OCI-LY7 (cell line): ENCODE data around the gene CCDC66. TPM values are rescaled to one million over a fixed set of nuclear protein-coding genes. Genes with fewer than 3 reads are reported as not detected.
"Not testable (repeated sequence)": the region's sequence is repeated elsewhere in the genome, so short reads cannot be mapped to it uniquely, and the experiment has no call there.

Source experiments
- BruUV-seq: library from RNA; stranded (reverse); fragments of 400-500 nt; replicated peaks from 2 replicates; lab custom pipeline; 2021; lab: Mats Ljungman, UMichigan
- CTCF ChIA-PET: fragments of 300-600 bp; sonication (Branson Sonifier 250); formaldehyde crosslinking; loops from one replicate; lab custom pipeline; 2022; ENCODE audit warnings: antibody characterized with exemption; ENCODE audit not compliant: unreplicated experiment; lab: Charles Lee
- POLR2A ChIA-PET: fragments of 300-600 bp; sonication (Branson Sonifier 250); formaldehyde crosslinking; loops from one replicate; lab custom pipeline; 2022; ENCODE audit warnings: antibody characterized with exemption; lab: Charles Lee
- DNase-seq: peaks from one replicate; pipeline ENCODE4 v3.0.0-alpha.2; 2015; ENCODE audit warnings: low spot score
- H2AFZ ChIP-seq: fragments of 200-600 bp; sonication (generic), shearing (Covaris generic); 2 replicates; pipeline ENCODE4 v1.6.1; 2014; ENCODE audit warnings: mild to moderate bottlenecking, antibody characterized with exemption, low read length, moderate library complexity
- H3K27ac ChIP-seq: fragments of 200-600 bp; sonication (generic); 2 replicates; pipeline ENCODE4 v1.5.1; 2014; ENCODE audit warnings: mixed run types, low read depth, mild to moderate bottlenecking, moderate library complexity, low read length, inconsistent platforms; ENCODE audit not compliant: poor library complexity, severe bottlenecking
- H3K36me3 ChIP-seq: fragments of 200-600 bp; sonication (generic); 2 replicates; pipeline ENCODE4 v1.6.1; 2014; ENCODE audit warnings: mild to moderate bottlenecking, antibody characterized with exemption, low read length, moderate library complexity, mixed read lengths; ENCODE audit not compliant: insufficient read depth
- H3K4me1 ChIP-seq: fragments of 200-600 bp; sonication (generic); 2 replicates; pipeline ENCODE4 v1.5.1; 2014; ENCODE audit warnings: mild to moderate bottlenecking, low read length; ENCODE audit not compliant: insufficient read depth, poor library complexity, severe bottlenecking
- H3K4me2 ChIP-seq: fragments of 200-600 bp; sonication (generic); 2 replicates; pipeline ENCODE4 v1.6.1; 2014; ENCODE audit warnings: mild to moderate bottlenecking, low read length
- H3K4me3 ChIP-seq: fragments of 200-600 bp; sonication (generic); 2 replicates; pipeline ENCODE4 v1.5.1; 2014; ENCODE audit warnings: mild to moderate bottlenecking, low read depth, low read length; ENCODE audit not compliant: poor library complexity, severe bottlenecking
- H3K79me2 ChIP-seq: fragments of 200-600 bp; sonication (generic); 2 replicates; pipeline ENCODE4 v1.6.1; 2016; ENCODE audit warnings: low read depth, mild to moderate bottlenecking, low read length, moderate library complexity, mixed read lengths; ENCODE audit not compliant: insufficient read depth
- H3K9me2 ChIP-seq: fragments of 200-600 bp; sonication (generic); 2 replicates; pipeline ENCODE4 v1.6.1; 2016; ENCODE audit warnings: mild to moderate bottlenecking, low read length, mixed read lengths; ENCODE audit not compliant: insufficient read depth
- H3K9me3 ChIP-seq: fragments of 200-600 bp; sonication (generic); 2 replicates; pipeline ENCODE4 v1.6.1; 2014; ENCODE audit warnings: mild to moderate bottlenecking, mixed run types, low read length, mixed read lengths
- H4K20me1 ChIP-seq: fragments of 200-600 bp; sonication (generic); 2 replicates; pipeline ENCODE4 v1.6.1; 2014; ENCODE audit warnings: mild to moderate bottlenecking, antibody characterized with exemption, low read length, moderate library complexity, mixed read lengths; ENCODE audit not compliant: insufficient read depth
- CTCF ChIP-seq: fragments of 200-600 bp; sonication (generic); conservative IDR thresholded peaks from 2 replicates; pipeline ENCODE4 v1.5.1; 2014; ENCODE audit warnings: mild to moderate bottlenecking, antibody characterized with exemption, low read length, moderate library complexity, mixed read lengths
- EZH2phosphoT487 ChIP-seq: fragments of 200-600 bp; sonication (generic); IDR thresholded peaks from 2 replicates; pipeline ENCODE4 v1.6.1; 2018; ENCODE audit warnings: low read depth, borderline replicate concordance, mild to moderate bottlenecking, mixed run types, antibody characterized with exemption, low read length, moderate library complexity, mixed read lengths
- intact Hi-C: fragments of 100-400 bp; cut with micrococcal nuclease; formaldehyde crosslinking; loops from one replicate; pipeline ENCODE4 v1.10.0; 2022; ENCODE audit not compliant: unreplicated experiment
- total RNA-seq, 2 experiments: library from RNA; depleted of rRNA in 1 of 2; stranded (reverse); fragments of >200 nt in 1 of 2; shearing (Covaris generic) in 1 of 2; gene quantifications; 2 replicates each; pipeline ENCODE4 v1.2.3, GENCODE V29; 2014 to 2022

The CCDC66 gene
- total RNA-seq, 2 experiments from 2014 or later = 39.6 to 59.2 TPM

DNA sequence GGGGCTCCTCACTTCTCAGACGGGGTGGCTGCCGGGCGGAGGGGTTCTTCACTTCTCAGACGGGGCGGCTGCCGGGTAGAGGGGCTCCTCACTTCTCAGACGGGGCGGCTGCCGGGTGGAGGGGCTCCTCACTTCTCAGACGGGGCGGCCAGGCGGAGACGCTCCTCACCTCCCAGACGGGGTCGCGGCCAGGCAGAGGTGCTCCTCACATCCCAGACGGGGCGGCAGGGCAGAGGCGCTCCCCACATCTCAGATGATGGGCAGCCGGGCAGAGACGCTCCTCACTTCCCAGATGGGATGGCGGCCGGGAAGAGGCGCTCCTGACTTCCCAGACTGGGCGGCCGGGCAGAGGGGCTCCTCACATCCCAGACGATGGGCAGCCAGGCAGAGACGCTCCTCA lies 27.3 kb downstream of the CCDC66 start:
- H3K9me3 ChIP-seq, H3K4me1 ChIP-seq, H3K4me2 ChIP-seq, H3K27ac ChIP-seq, DNase-seq, CTCF ChIA-PET, H2AFZ ChIP-seq, H3K4me3 ChIP-seq, H3K9me2 ChIP-seq, H3K79me2 ChIP-seq, intact Hi-C loops, POLR2A ChIA-PET, H4K20me1 ChIP-seq, BruUV-seq: not testable (repeated sequence)
- peaks cover 36% of the 10 kb centered on the region for H3K36me3 ChIP-seq

DNA sequence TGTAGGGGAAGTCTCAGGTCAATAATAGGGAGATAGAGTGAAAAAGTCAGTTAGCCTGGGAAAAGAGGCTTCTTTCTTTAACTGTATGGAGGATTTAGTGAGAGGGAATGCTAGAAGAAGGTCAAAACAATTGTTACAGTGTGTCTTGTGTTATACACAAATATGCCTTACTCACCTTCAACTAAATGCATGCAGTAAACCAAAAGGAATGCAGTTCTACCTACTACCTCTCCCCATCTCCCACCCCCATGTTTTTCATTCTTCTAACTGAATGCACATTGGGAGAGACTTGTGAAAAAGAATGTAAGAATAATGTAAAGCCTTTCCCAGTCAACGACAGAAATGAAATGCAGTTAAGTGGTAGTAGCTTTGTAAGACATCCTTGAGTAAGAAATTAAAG lies 33.8 kb downstream of the CCDC66 start:
- ChIA-PET CTCF (no interaction called here), POLR2A (interaction anchor here (0.7 kb wide), 1 partner anchor 956 kb away, joined by 3 read pairs; no protein-coding TSS in a partner anchor)

GRCh38 chr3:56591262-56591661 lies 34.3 kb downstream of the CCDC66 start:
- Histone ChIP-seq H4K20me1 (no peaks in the 10 kb centered on the region), H3K4me2 (no peak overlapping the region), H3K79me2 (no peaks in the 10 kb centered on the region), H3K27ac (no peak overlapping the region), H3K9me3 (no peaks in the 10 kb centered on the region), H2AFZ (no peak overlapping the region), H3K36me3 (peaks cover 32% of the 10 kb centered on the region), H3K4me3 (no peak overlapping the region), H3K4me1 (no peaks in the 10 kb centered on the region), H3K9me2 (no peaks in the 10 kb centered on the region)
- BruUV-seq = no TSS peak
- DNase-seq = no peak
- ChIA-PET POLR2A (interaction anchor here (0.7 to 1.3 kb wide), 2 partner anchors 24 to 955 kb away, joined by 3 read pairs; no protein-coding TSS in a partner anchor), CTCF (no interaction called here)
- intact Hi-C loops = no loop called here
- TF ChIP-seq CTCF (no peak), EZH2phosphoT487 (no peak)

More for the DNA sequence above, 33.8 kb downstream of the CCDC66 start:
- H2AFZ ChIP-seq = no peak overlapping the region
- no peaks in the 10 kb centered on the region for H3K79me2 ChIP-seq
- no peaks in the 10 kb centered on the region for H3K9me2 ChIP-seq
- intact Hi-C loops = no loop called here
- no peak overlapping the region for H3K27ac ChIP-seq
- no peaks in the 10 kb centered on the region for H3K4me1 ChIP-seq
- no peaks in the 10 kb centered on the region for H4K20me1 ChIP-seq
- H3K4me2 ChIP-seq = no peak overlapping the region
- H3K4me3 ChIP-seq = no peak overlapping the region
- no TSS peak for BruUV-seq
- no peaks in the 10 kb centered on the region for H3K9me3 ChIP-seq
- TF ChIP-seq EZH2phosphoT487 (no peak), CTCF (no peak)
- no peak for DNase-seq
- peaks cover 30% of the 10 kb centered on the region for H3K36me3 ChIP-seq
